Activated CD8-positive, alpha-beta T cell treated with anti-CD3 and anti-CD28 coated beads for 36 hours (primary cell): ENCODE measurements around the gene MGLL. TPM values are rescaled to one million over a fixed set of nuclear protein-coding genes. Genes with fewer than 3 reads are reported as not detected.
"Not testable (repeated sequence)": the region's sequence is repeated elsewhere in the genome, so short reads cannot be mapped to it uniquely, and the experiment has no call there.

ENCODE experiments used
- ATAC-seq: fragments of 200-7000 bp; cut with Tn5 transposase; one replicate; pipeline ENCODE4 v1.10.0; 2021; ENCODE audit warnings: mild to moderate bottlenecking, moderate library complexity
- CTCF ChIA-PET: fragments of 350-600 bp; sonication (Branson Sonifier 250); formaldehyde crosslinking; loops from one replicate; lab custom pipeline; 2021; ENCODE audit warnings: antibody characterized with exemption; lab: Charles Lee
- POLR2A ChIA-PET: fragments of 350-600 bp; sonication (Branson Sonifier 250); formaldehyde crosslinking; loops from one replicate; lab custom pipeline; 2021; ENCODE audit warnings: antibody characterized with exemption; lab: Charles Lee
- DNase-seq: peaks from one replicate; pipeline ENCODE4 v3.0.0-alpha.2; 2020
- H3K27ac Mint-ChIP-seq: one replicate; pipeline ENCODE4 v1.8.0; 2021; ENCODE audit warnings: mild to moderate bottlenecking, mixed read lengths
- H3K27me3 Mint-ChIP-seq: one replicate; pipeline ENCODE4 v1.8.0; 2021; ENCODE audit warnings: mixed read lengths
- H3K36me3 Mint-ChIP-seq: one replicate; pipeline ENCODE4 v1.8.0; 2021; ENCODE audit warnings: low read depth, mixed read lengths
- H3K4me1 Mint-ChIP-seq: one replicate; pipeline ENCODE4 v1.8.0; 2021; ENCODE audit warnings: low read depth, mixed read lengths
- H3K4me3 Mint-ChIP-seq: one replicate; pipeline ENCODE4 v1.8.0; 2021; ENCODE audit warnings: mild to moderate bottlenecking, moderate library complexity, mixed read lengths
- H3K9me3 Mint-ChIP-seq: one replicate; pipeline ENCODE4 v1.8.0; 2021; ENCODE audit warnings: mixed read lengths
- intact Hi-C: fragments of 100-400 bp; cut with micrococcal nuclease; formaldehyde crosslinking; loops from one replicate; pipeline ENCODE4 v1.10.0; 2022
- total RNA-seq, 2 experiments: library from RNA; stranded (reverse); gene quantifications; one replicate each; pipeline ENCODE4 v1.2.3, GENCODE V29; 2021
- TF ChIP-seq, protein P1 (sequence below): fragments of 200-600 bp; IDR thresholded peaks from one replicate; pipeline ENCODE4 v1.8.0; 2022; ENCODE audit warnings: antibody characterized with exemption, mild to moderate bottlenecking

The MGLL gene
- total RNA-seq, 2 experiments from 2014 or later = 1.1 to 3.1 TPM

GRCh38 chr3:127656906-127657305, 165.4 kb downstream of the MGLL start:
- POLR2A ChIA-PET = interaction anchor here (1.5 kb wide), 1 partner anchor 15 kb away, joined by 3 read pairs; no protein-coding TSS in a partner anchor
- Mint-ChIP-seq H3K36me3 (no peaks in the 10 kb centered on the region), H3K9me3 (no peaks in the 10 kb centered on the region), H3K27me3 (no peaks in the 10 kb centered on the region), H3K27ac (no peak overlapping the region), H3K4me3 (no peak overlapping the region), H3K4me1 (no peaks in the 10 kb centered on the region)
- DNase-seq (no peak), ATAC-seq (no peak)
- TF ChIP-seq, protein P1, sequence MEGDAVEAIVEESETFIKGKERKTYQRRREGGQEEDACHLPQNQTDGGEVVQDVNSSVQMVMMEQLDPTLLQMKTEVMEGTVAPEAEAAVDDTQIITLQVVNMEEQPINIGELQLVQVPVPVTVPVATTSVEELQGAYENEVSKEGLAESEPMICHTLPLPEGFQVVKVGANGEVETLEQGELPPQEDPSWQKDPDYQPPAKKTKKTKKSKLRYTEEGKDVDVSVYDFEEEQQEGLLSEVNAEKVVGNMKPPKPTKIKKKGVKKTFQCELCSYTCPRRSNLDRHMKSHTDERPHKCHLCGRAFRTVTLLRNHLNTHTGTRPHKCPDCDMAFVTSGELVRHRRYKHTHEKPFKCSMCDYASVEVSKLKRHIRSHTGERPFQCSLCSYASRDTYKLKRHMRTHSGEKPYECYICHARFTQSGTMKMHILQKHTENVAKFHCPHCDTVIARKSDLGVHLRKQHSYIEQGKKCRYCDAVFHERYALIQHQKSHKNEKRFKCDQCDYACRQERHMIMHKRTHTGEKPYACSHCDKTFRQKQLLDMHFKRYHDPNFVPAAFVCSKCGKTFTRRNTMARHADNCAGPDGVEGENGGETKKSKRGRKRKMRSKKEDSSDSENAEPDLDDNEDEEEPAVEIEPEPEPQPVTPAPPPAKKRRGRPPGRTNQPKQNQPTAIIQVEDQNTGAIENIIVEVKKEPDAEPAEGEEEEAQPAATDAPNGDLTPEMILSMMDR = no peak
- CTCF ChIA-PET = no interaction called here
- intact Hi-C loops = no loop called here

- no peaks in the 10 kb centered on the region for H3K36me3 Mint-ChIP-seq
- no peak overlapping the region for H3K27ac Mint-ChIP-seq
- intact Hi-C loops = no loop called here
- H3K4me1 Mint-ChIP-seq = no peaks in the 10 kb centered on the region
- no peaks in the 10 kb centered on the region for H3K27me3 Mint-ChIP-seq
- DNase-seq (no peak), ATAC-seq (no peak)
- ChIA-PET CTCF (no interaction called here), POLR2A (no interaction called here)
- TF ChIP-seq, protein P1 = no peak
- no peak overlapping the region for H3K4me3 Mint-ChIP-seq
- no peaks in the 10 kb centered on the region for H3K9me3 Mint-ChIP-seq
Measured at GRCh38 chr3:127655641-127656040, 166.7 kb downstream of the MGLL start.

DNA sequence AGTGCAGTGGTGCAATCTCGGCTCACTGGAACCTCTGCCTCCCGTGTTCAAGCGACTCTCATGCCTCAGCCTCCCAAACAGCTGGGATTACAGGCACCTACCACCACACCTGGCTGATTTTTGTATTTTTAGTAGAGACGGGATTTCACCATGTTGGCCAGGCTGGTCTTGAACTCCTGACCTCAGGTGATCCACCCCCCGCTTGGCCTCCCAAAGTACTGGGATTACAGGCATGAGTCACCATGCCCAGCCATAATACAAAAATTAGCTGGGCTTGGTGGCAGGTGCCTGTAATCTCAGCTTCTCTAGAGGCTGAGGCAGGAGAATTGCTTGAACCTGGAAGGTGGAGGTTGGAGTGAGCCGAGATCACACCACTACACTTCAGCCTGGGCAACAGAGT, 167.3 kb downstream of the MGLL start:
- H3K9me3 Mint-ChIP-seq, POLR2A ChIA-PET, H3K4me3 Mint-ChIP-seq, H3K27me3 Mint-ChIP-seq, H3K36me3 Mint-ChIP-seq, H3K4me1 Mint-ChIP-seq, DNase-seq, H3K27ac Mint-ChIP-seq, CTCF ChIA-PET, ATAC-seq: not testable (repeated sequence)
- intact Hi-C loops = loop anchor here (5.0 kb wide), 1 partner anchor 317 kb away; no protein-coding TSS in a partner anchor

DNA sequence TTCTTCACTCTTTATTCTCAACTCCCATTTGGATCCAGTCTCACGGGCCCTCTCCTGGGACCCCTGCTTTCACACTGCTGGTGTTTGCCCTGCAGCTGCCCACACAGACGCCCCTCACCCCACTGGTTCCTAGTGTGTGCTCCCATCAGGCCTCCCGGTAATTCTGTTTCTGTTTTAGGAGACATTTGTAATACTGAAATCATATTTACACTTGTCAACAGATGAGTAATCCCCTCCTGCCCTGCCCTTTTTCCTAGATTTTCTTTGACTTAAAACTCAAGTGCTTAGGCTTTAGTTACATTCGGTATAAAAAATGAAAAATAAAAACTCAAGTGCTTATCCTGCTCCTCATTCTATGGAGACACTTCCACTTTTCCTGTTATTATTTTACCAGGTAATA, 167.9 kb downstream of the MGLL start:
- H3K36me3 Mint-ChIP-seq = no peaks in the 10 kb centered on the region
- DNase-seq (no peak), ATAC-seq (no peak)
- H3K4me1 Mint-ChIP-seq = no peaks in the 10 kb centered on the region
- H3K27me3 Mint-ChIP-seq = no peaks in the 10 kb centered on the region
- TF ChIP-seq, protein P1 = no peak
- no peak overlapping the region for H3K4me3 Mint-ChIP-seq
- intact Hi-C loops = loop anchor here (5.0 kb wide), 1 partner anchor 318 kb away; no protein-coding TSS in a partner anchor
- ChIA-PET POLR2A (no interaction called here), CTCF (no interaction called here)
- no peaks in the 10 kb centered on the region for H3K9me3 Mint-ChIP-seq
- H3K27ac Mint-ChIP-seq = no peak overlapping the region

DNA sequence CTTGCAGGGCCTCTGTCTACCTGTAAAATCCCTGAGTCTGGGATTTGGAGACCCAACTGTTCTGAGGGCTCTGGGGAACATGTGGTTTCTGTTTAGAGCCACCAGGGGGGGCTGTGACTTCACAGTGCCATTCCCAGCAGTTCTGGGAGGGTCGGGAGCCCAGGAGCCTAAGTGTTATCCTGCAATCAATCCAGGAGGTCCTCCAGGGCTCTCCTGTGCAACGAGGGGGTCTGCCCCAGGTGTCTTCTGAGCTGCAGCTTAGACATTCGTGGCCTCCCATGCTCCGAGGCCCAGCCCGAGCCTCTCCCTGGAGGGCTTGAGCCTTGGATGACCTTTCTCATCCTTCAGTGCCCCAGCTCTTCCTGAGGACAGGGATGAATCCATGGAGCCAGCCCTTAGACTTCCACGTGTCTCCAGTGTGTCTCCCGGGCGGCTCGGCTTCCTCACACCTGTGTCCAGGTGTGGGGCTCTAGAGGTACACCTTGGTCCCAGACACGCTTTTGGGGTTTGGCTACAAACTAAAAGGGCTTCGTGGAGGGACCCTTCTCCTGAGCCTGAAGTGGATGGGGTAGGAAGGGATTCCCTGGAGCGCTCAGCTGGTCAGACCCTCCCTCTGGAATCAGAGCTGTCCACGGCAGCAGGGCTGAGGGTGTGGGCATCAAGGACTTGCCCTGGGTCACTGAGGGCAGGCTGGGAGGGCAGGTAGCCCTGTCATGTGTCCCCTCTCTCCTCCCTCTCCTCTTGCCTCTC, 169.9 kb downstream of the MGLL start:
- H3K27me3 Mint-ChIP-seq = no peaks in the 10 kb centered on the region
- POLR2A ChIA-PET = interaction anchor here (1.0 kb wide), 1 partner anchor 14 kb away, joined by 3 read pairs; no protein-coding TSS in a partner anchor
- CTCF ChIA-PET = interaction anchor here (0.7 to 2.5 kb wide), 17 partner anchors 8 to 316 kb away, joined by 3 to 9 read pairs (median 4); no protein-coding TSS in a partner anchor
- TF ChIP-seq, protein P1 = peak; percentile 84
- peak; percentile 46 for DNase-seq
- H3K27ac Mint-ChIP-seq = no peak overlapping the region
- no peaks in the 10 kb centered on the region for H3K4me1 Mint-ChIP-seq
- H3K9me3 Mint-ChIP-seq = no peaks in the 10 kb centered on the region
- no peaks in the 10 kb centered on the region for H3K36me3 Mint-ChIP-seq
- H3K4me3 Mint-ChIP-seq = no peak overlapping the region
- intact Hi-C loops = loop anchor here (5.0 kb wide), 1 partner anchor 320 kb away; no protein-coding TSS in a partner anchor
- ATAC-seq = peak; percentile 75
